SK-N-MC (cell line): Measurements from ENCODE around the gene AACS.

ENCODE experiments used
- EZH2 ChIP-seq: fragments of 200-600 bp; sonication (generic); IDR thresholded peaks from one replicate; pipeline ENCODE4 v1.6.1; 2017; ENCODE audit warnings: antibody characterized with exemption
- FOXP2 ChIP-seq: optimal IDR thresholded peaks from 2 replicates; pipeline ENCODE3; 2011; ENCODE audit warnings: mild to moderate bottlenecking, moderate library complexity; ENCODE audit not compliant: insufficient read depth; ENCODE audit errors: extremely low read length, control extremely low read depth
- POLR2AphosphoS5 ChIP-seq: IDR thresholded peaks from 2 replicates; pipeline ENCODE4 v1.6.1; 2012; ENCODE audit warnings: mild to moderate bottlenecking, low read depth, low read length, borderline replicate concordance

DNA sequence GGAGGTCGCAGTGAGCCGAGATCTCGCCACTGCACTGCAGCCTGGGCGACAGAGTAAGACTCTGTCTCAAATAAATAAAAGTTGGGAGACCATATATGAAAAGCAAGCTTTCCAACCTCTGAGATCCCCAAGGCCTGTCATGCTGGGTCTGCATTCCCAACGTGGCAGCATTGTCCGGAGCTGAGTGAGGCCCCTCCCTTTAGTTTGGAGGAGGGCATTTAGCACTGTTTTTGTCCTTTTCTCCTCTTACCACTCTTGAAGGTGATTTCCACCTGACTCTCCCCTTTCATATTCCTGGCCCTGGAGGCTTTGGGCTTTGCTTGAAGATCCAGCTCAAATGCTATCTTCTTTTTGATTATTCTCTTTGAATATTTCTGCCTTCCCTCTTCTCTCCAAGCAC is 3.2 kb downstream of the AACS start:
- TF ChIP-seq POLR2AphosphoS5: no peak
- no peak for TF ChIP-seq EZH2
- TF ChIP-seq FOXP2: no peak
